Panc1 (cell line): Measurements from ENCODE around the gene CNGB1. TPM values are rescaled to one million over a fixed set of nuclear protein-coding genes. Genes with fewer than 3 reads are reported as not detected.

ENCODE experiments used
- ATAC-seq: fragments of 200-7000 bp; cut with Tn5 transposase; 2 replicates; pipeline ENCODE4 v1.9.1; 2020; ENCODE audit warnings: mild to moderate bottlenecking, moderate library complexity
- BruUV-seq: library from RNA; stranded (reverse); fragments of 400-500 nt; replicated peaks from 2 replicates; lab custom pipeline; 2021; lab: Mats Ljungman, UMichigan
- CTCF ChIA-PET: fragments of 300-600 bp; sonication (Branson Sonifier 250); formaldehyde crosslinking; loops from one replicate; lab custom pipeline; 2022; ENCODE audit warnings: antibody characterized with exemption; lab: Charles Lee
- POLR2A ChIA-PET: fragments of 300-600 bp; sonication (Branson Sonifier 250); formaldehyde crosslinking; loops from one replicate; lab custom pipeline; 2022; ENCODE audit warnings: antibody characterized with exemption; lab: Charles Lee
- DNase-seq: peaks from one replicate; pipeline ENCODE4 v3.0.0-alpha.2; 2010; ENCODE audit warnings: low read depth, low spot score
- H3K27ac ChIP-seq: 2 replicates; pipeline ENCODE4 v1.5.1; 2011; ENCODE audit warnings: mild to moderate bottlenecking, low read length, inconsistent platforms
- H3K27me3 ChIP-seq: fragments of 200-500 bp; sonication (Bioruptor generic); 2 replicates; pipeline ENCODE4 v1.6.0; 2014; ENCODE audit warnings: low read length, inconsistent platforms; ENCODE audit not compliant: control insufficient read depth, insufficient read depth
- H3K36me3 ChIP-seq: fragments of 200-500 bp; sonication (Bioruptor generic); 2 replicates; pipeline ENCODE4 v1.5.1; 2014; ENCODE audit warnings: inconsistent platforms, mild to moderate bottlenecking, low read length, moderate library complexity; ENCODE audit not compliant: control insufficient read depth, insufficient read depth
- H3K4me1 ChIP-seq: 2 replicates; pipeline ENCODE4 v1.5.1; 2011; ENCODE audit warnings: inconsistent platforms, mild to moderate bottlenecking, low read length, moderate library complexity; ENCODE audit not compliant: control insufficient read depth, insufficient read depth
- H3K4me3 ChIP-seq, 2 experiments: 2 replicates each; pipeline ENCODE4 v1.5.1; 2011 to 2012; ENCODE audit warnings: low read depth in 2 of 2, low read length in 2 of 2, mild to moderate bottlenecking in 2 of 2, inconsistent platforms in 1 of 2, moderate library complexity in 1 of 2
- H3K9me3 ChIP-seq: fragments of 200-500 bp; sonication (Bioruptor generic); 2 replicates; pipeline ENCODE4 v1.5.1; 2014; ENCODE audit warnings: low read depth, mild to moderate bottlenecking, inconsistent platforms, low read length, moderate library complexity; ENCODE audit not compliant: control insufficient read depth, insufficient read depth
- POLR2AphosphoS5 ChIP-seq: IDR thresholded peaks from 2 replicates; pipeline ENCODE4 v1.6.1; 2012; ENCODE audit warnings: mild to moderate bottlenecking, low read depth, low read length, moderate library complexity
- REST ChIP-seq, 2 experiments: IDR thresholded peaks; 2 replicates each; pipeline ENCODE4 v1.6.1; 2011 to 2012; ENCODE audit warnings: low read depth in 2 of 2, control low read depth in 1 of 2, low read length in 1 of 2, mild to moderate bottlenecking in 1 of 2, moderate library complexity in 1 of 2; ENCODE audit not compliant: insufficient read depth in 1 of 2
- SIN3A ChIP-seq: IDR thresholded peaks from 2 replicates; pipeline ENCODE4 v1.6.1; 2012; ENCODE audit warnings: low read depth, mild to moderate bottlenecking, low read length, moderate library complexity, borderline replicate concordance; ENCODE audit not compliant: insufficient read depth
- TCF7L2 ChIP-seq: IDR thresholded peaks from 2 replicates; pipeline ENCODE4 v1.6.1; 2011; ENCODE audit warnings: mild to moderate bottlenecking, low read depth, low read length, inconsistent platforms
- in situ Hi-C: cut with HindIII; loops from 2 replicates; pipeline ENCODE4 v1.10.0; 2016; ENCODE audit warnings: low sequenced_read_pairs, low pct_unique_long_range_greater_than_20kb
- intact Hi-C: fragments of 100-400 bp; cut with micrococcal nuclease; formaldehyde crosslinking; loops from one replicate; pipeline ENCODE4 v1.10.0; 2022; ENCODE audit not compliant: unreplicated experiment
- total RNA-seq: library from RNA; stranded (reverse); gene quantifications from one replicate; pipeline ENCODE4 v1.2.1, GENCODE V29; 2021; ENCODE audit not compliant: unreplicated experiment
- TF ChIP-seq, protein P1 (sequence below): fragments of 450-650 bp; IDR thresholded peaks from 2 replicates; pipeline ENCODE4 v1.5.1; 2017; ENCODE audit warnings: mild to moderate bottlenecking

CNGB1 gene
- total RNA-seq, 1 experiment from 2014 or later: not detected

GRCh38 chr16:57982385-57982784, 11.5 kb upstream of the CNGB1 start:
- in situ Hi-C loops: no loop called here
- intact Hi-C loops: no loop called here
- DNase-seq (no peak), ATAC-seq (no peak)
- CTCF ChIA-PET: no interaction called here
- Histone ChIP-seq H3K9me3 (no peaks in the 10 kb centered on the region), H3K36me3 (no peaks in the 10 kb centered on the region), H3K4me1 (no peaks in the 10 kb centered on the region), H3K4me3 (no peak overlapping the region), H3K27me3 (no peaks in the 10 kb centered on the region), H3K27ac (no peak overlapping the region)
- TF ChIP-seq REST (IDR thresholded peaks at IDR 0.05; ENCODE audit: insufficient read depth in 1 of 2, low read depth in 2 of 2, low read length in 1 of 2): no peak
- TF ChIP-seq POLR2AphosphoS5: no peak
- no peak for TF ChIP-seq TCF7L2
- TF ChIP-seq, protein P1, sequence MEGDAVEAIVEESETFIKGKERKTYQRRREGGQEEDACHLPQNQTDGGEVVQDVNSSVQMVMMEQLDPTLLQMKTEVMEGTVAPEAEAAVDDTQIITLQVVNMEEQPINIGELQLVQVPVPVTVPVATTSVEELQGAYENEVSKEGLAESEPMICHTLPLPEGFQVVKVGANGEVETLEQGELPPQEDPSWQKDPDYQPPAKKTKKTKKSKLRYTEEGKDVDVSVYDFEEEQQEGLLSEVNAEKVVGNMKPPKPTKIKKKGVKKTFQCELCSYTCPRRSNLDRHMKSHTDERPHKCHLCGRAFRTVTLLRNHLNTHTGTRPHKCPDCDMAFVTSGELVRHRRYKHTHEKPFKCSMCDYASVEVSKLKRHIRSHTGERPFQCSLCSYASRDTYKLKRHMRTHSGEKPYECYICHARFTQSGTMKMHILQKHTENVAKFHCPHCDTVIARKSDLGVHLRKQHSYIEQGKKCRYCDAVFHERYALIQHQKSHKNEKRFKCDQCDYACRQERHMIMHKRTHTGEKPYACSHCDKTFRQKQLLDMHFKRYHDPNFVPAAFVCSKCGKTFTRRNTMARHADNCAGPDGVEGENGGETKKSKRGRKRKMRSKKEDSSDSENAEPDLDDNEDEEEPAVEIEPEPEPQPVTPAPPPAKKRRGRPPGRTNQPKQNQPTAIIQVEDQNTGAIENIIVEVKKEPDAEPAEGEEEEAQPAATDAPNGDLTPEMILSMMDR: no peak
- BruUV-seq: no TSS peak
- POLR2A ChIA-PET: no interaction called here

- ATAC-seq (no peak), DNase-seq (no peak)
- ChIA-PET CTCF (no interaction called here), POLR2A (no interaction called here)
- in situ Hi-C loops: no loop called here
- intact Hi-C loops: no loop called here
- no peaks in the 10 kb centered on the region for H3K36me3 ChIP-seq
- no peak overlapping the region for H3K4me3 ChIP-seq
- H3K27ac ChIP-seq: no peak overlapping the region
- TF ChIP-seq, protein P1: no peak
- no peak for TF ChIP-seq SIN3A
- TF ChIP-seq TCF7L2: no peak
- TF ChIP-seq POLR2AphosphoS5: no peak
- no peak for TF ChIP-seq REST (IDR thresholded peaks at IDR 0.05; ENCODE audit: insufficient read depth in 1 of 2, low read depth in 2 of 2, low read length in 1 of 2)
- BruUV-seq: no TSS peak
- no peaks in the 10 kb centered on the region for H3K4me1 ChIP-seq
- H3K27me3 ChIP-seq: no peaks in the 10 kb centered on the region
- no peaks in the 10 kb centered on the region for H3K9me3 ChIP-seq
Observed at GRCh38 chr16:57981636-57982035, 10.7 kb upstream of the CNGB1 start.
